K562 (cell line): ENCODE results near the gene TMEM184A. TPM values are rescaled to one million over a fixed set of nuclear protein-coding genes. Genes with fewer than 3 reads are reported as not detected.

Experiments
- CHD7 ChIP-seq: fragments of 200-600 bp; sonication (generic); IDR thresholded peaks from one replicate; pipeline ENCODE4 v1.6.1; 2012; ENCODE audit warnings: mild to moderate bottlenecking, low read depth, low read length, inconsistent platforms
- CTBP1 ChIP-seq: fragments of 450-650 bp; IDR thresholded peaks from 2 replicates; pipeline ENCODE4 v1.6.1; 2016; ENCODE audit warnings: borderline replicate concordance
- HBP1 ChIP-seq: fragments of 450-650 bp; formaldehyde crosslinking; IDR thresholded peaks from 2 replicates; pipeline ENCODE4 v1.4.0; 2022; ENCODE audit warnings: missing genetic modification characterization
- JUND ChIP-seq, 2 experiments: IDR thresholded peaks; 2 replicates in 1 of 2; 3 replicates in 1 of 2; pipeline ENCODE4 v1.6.1; 2011; ENCODE audit warnings: borderline replicate concordance in 2 of 2, low read depth in 2 of 2, low read length in 2 of 2, improper control_type of control experiment in 1 of 2, missing biosample characterization in 1 of 2, missing genetic modification characterization in 1 of 2, missing genetic modification reagents in 1 of 2
- PHB2 ChIP-seq: fragments of 450-650 bp; IDR thresholded peaks from 2 replicates; pipeline ENCODE4 v1.6.1; 2017; ENCODE audit warnings: low read depth
- ZBTB1 ChIP-seq: sonication (generic); formaldehyde crosslinking; IDR thresholded peaks from 2 replicates; pipeline ENCODE4 v1.8.1; 2023; ENCODE audit warnings: missing genetic modification reagents, low read depth, mild to moderate bottlenecking, borderline replicate concordance
- polyA plus RNA-seq, 8 experiments: library from polyadenylated mRNA; depleted of rRNA in 4 of 8; stranded (reverse) in 5 of 8; unstranded in 3 of 8; fragments of >200 nt; fragmentation: Nextera tagmentation in 2 of 8; fragmentation: Illumina TruSeq in 1 of 8; extraction: Ambion mirVana in 2 of 8; extraction: Trizol in 1 of 8; gene quantifications; 2 replicates each; pipeline versions ENCODE4 v1.2.1 to v1.2.3, GENCODE V29; 2011 to 2014; ENCODE audit warnings: inconsistent platforms in 1 of 8, missing spikeins in 1 of 8
- total RNA-seq, 7 experiments: library from RNA; depleted of rRNA in 6 of 7; stranded (reverse); fragments of >200 nt in 6 of 7; fragmentation: Illumina TruSeq in 2 of 7; extraction: Trizol in 2 of 7; gene quantifications; 2 replicates each; pipeline versions ENCODE4 v1.2.1 to v1.2.3, GENCODE V29; 2011 to 2021; ENCODE audit warnings: low replicate concordance in 1 of 7
- TF ChIP-seq, protein P1 (sequence below): IDR thresholded peaks from 2 replicates; pipeline ENCODE4 v1.6.1; 2016; ENCODE audit warnings: missing genetic modification characterization, missing compliant biosample characterization

Gene TMEM184A
- total and polyA plus RNA-seq, 9 of the 15 experiments (the other 6 are each of a cell fraction or from before 2014, with no cell fraction given), result 0.10 to 0.18 (median 0.11) TPM; not detected in 6

DNA sequence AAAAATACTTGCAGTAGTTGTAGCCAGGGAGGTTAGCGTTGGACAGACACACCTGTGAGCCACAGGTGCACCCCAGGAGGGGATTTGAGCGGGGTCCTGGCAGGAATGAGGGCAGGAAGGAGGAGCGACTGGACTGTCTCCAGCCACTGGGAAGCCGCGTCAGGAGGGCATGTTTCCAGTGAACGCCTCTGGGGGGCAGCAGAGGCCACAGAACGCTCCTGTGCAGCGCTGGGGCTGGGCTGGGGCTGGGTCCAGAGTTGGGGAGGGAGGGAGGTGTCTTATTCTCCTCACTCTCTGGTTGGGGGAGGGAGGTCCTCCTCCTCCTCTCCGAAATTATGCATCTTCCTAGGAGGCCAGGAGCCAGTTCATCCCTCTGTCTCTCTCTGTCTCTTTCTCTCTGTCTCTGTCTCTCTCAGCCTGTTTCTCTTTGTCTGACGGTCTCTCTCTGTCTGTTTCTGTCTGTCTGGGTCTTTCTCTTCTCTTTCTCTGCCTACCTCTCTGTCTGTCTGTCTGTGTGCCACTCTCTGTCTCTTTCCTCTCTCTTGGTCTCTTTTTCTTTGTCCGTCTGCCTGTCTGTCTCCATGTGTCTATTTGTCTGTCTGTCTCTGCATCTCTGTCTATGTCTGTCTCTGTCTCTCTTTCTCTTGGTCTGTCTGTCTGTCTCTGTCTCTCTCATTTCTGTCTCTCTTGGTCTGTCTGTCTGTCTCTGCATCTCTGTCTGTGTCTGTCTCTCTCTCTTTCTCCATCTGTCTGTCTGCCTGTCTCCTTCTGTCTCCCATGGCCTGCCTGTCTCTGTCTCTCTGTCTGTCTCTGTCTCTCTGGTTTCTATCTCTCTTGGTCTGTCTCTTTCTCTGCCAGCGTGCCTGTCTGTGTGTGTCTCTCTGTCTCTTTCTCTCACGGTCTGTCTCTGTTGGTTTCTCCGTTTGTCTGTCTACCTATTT, 23.7 kb upstream of the TMEM184A start (continued):
- TF ChIP-seq CHD7 (no peak), CTBP1 (peak; percentile 35; the same call in 1 of the 2 replicates), ZBTB1 (no peak), HBP1 (CRISPR knock-in tag) (0 out of 2 replicates have a peak, but pooled peaks have one; percentile 10), JUND (IDR thresholded peaks at IDR 0.05; ENCODE audit: borderline replicate concordance, low read depth, low read length) (0 out of 2 replicates have a peak, but pooled peaks have one; percentile 21), JUND (tag; IDR thresholded peaks at IDR 0.05; ENCODE audit: borderline replicate concordance, low read depth, low read length) (no peak), PHB2 (peak; percentile 55; the same call in 1 of the 2 replicates)
- TF ChIP-seq, protein P1, sequence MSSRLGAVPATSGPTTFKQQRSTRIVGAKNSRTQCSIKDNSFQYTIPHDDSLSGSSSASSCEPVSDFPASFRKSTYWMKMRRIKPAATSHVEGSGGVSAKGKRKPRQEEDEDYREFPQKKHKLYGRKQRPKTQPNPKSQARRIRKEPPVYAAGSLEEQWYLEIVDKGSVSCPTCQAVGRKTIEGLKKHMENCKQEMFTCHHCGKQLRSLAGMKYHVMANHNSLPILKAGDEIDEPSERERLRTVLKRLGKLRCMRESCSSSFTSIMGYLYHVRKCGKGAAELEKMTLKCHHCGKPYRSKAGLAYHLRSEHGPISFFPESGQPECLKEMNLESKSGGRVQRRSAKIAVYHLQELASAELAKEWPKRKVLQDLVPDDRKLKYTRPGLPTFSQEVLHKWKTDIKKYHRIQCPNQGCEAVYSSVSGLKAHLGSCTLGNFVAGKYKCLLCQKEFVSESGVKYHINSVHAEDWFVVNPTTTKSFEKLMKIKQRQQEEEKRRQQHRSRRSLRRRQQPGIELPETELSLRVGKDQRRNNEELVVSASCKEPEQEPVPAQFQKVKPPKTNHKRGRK (tag), result peak; percentile 81
